Stimulated activated effector memory CD8-positive, alpha-beta T cell treated with anti-CD3 and anti-CD28 coated beads, Interleukin-12 subunit alpha, Interleukin-12 subunit beta, amount 100 ng/mL, for 72 hours (primary cell): ENCODE data around the gene SCUBE2.
A peak's percentile ranks its signal among the peaks of the same experiment; 100 is the strongest.
"Not testable (repeated sequence)": the region's sequence is repeated elsewhere in the genome, so short reads cannot be mapped to it uniquely, and the experiment has no call there.

Source experiments
- ATAC-seq: fragments of 150-1000 bp; cut with Tn5 transposase; 2 replicates; pipeline ENCODE4 v1.10.0; 2021
- DNase-seq, 2 donors: peaks; one replicate each; pipeline ENCODE4 v3.0.0; 2021 to 2022; ENCODE audit warnings: low spot score in 2 of 2
- H3K27ac Mint-ChIP-seq: one replicate; pipeline ENCODE4 v1.8.0; 2022; ENCODE audit warnings: mild to moderate bottlenecking, mixed read lengths
- H3K36me3 Mint-ChIP-seq: one replicate; pipeline ENCODE4 v1.8.0; 2022; ENCODE audit warnings: mild to moderate bottlenecking, mixed read lengths
- H3K4me1 Mint-ChIP-seq: one replicate; pipeline ENCODE4 v1.8.0; 2022; ENCODE audit warnings: mixed read lengths
- H3K4me3 Mint-ChIP-seq: one replicate; pipeline ENCODE4 v1.8.0; 2022; ENCODE audit warnings: mild to moderate bottlenecking, mixed read lengths
- H3K9me3 Mint-ChIP-seq: one replicate; pipeline ENCODE4 v1.8.0; 2022; ENCODE audit warnings: mixed read lengths

SCUBE2 gene

GRCh38 chr11:8989453-8989852, 101.9 kb downstream of the SCUBE2 start:
- Mint-ChIP-seq H3K9me3 (no peaks in the 10 kb centered on the region), H3K4me3 (no peak overlapping the region), H3K36me3 (no peaks in the 10 kb centered on the region), H3K4me1 (no peaks in the 10 kb centered on the region), H3K27ac (no peak overlapping the region)
- DNase-seq (no peak), ATAC-seq (no peak)

DNA sequence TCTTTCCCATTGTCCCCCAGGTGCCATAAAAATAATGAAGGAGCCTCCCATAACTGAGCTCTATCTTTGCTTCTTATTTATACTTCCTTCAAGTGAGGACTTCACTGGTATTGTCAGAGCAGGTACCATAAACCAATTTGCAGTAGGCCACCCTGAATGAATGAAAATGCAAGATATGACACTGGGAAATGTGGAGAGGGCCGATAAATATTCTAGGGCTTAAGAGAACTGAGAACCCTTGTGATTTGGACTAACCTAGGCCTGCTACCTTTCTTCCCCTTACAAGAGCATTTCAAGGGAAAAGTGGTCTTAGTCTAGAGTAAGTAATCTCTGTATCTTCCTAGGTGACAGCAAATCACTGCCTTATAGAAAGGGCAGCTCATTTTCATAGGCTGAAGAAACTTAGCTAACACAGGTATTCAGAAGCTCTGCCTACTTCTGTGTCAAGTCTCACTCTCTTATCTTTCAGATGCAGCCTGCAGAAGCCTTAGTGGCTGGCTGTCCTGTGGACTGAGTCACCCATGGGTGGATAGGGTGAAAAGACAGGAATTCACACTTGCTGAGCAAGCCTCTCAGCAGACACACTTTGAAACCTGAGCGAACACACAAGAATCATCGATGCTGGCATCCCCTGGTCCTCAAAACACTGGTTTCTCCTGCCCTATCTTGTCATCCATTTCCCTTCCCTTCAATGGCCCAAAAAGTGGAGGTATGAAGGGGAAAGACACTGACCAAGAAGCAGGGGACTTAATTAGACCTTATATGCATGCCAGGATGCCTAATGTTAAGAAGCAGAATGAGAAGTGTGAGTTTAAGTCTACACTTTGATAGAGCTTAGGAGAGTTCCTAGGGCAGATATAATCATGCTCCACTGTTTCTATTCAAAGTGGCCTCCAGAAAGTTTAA, 102.8 kb downstream of the SCUBE2 start:
- H3K9me3 Mint-ChIP-seq = no peaks in the 10 kb centered on the region
- H3K4me3 Mint-ChIP-seq = no peak overlapping the region
- H3K4me1 Mint-ChIP-seq = peaks cover 4% of the 10 kb centered on the region
- no peak for DNase-seq
- H3K36me3 Mint-ChIP-seq = no peaks in the 10 kb centered on the region
- peak; percentile 62 for ATAC-seq
- H3K27ac Mint-ChIP-seq = no peak overlapping the region

DNA sequence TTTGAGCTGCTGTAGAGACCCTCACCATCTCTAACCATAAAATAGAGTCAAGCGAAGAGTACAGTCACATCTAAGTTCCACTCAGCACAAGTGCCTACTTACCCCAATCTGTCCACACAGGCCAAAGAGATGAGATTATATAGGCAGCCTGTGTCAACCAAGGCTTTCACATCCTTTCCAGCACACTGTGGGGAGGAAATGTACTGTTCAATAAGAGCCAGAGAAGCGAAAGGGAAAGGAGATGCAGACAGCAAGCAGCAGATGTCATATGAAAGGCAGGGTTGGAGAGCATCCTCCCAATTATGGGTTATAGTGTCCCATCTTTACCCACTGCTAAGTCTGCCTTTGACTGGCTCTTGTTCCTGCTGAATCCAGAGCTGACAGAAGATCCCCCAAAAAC, 104.0 kb downstream of the SCUBE2 start:
- no peaks in the 10 kb centered on the region for H3K36me3 Mint-ChIP-seq
- DNase-seq (no peak), ATAC-seq (no peak)
- H3K9me3 Mint-ChIP-seq = no peaks in the 10 kb centered on the region
- H3K4me3 Mint-ChIP-seq = no peak overlapping the region
- peaks cover 5% of the 10 kb centered on the region for H3K4me1 Mint-ChIP-seq
- H3K27ac Mint-ChIP-seq = no peak overlapping the region

- H3K27ac Mint-ChIP-seq, ATAC-seq, DNase-seq, H3K4me1 Mint-ChIP-seq, H3K36me3 Mint-ChIP-seq, H3K4me3 Mint-ChIP-seq, H3K9me3 Mint-ChIP-seq: not testable (repeated sequence)
Measured at GRCh38 chr11:8986772-8987171, 104.6 kb downstream of the SCUBE2 start.

- ATAC-seq (no peak), DNase-seq (no peak)
- Mint-ChIP-seq H3K4me3 (no peak overlapping the region), H3K27ac (no peak overlapping the region), H3K36me3 (no peaks in the 10 kb centered on the region), H3K4me1 (peaks cover 5% of the 10 kb centered on the region), H3K9me3 (no peaks in the 10 kb centered on the region)
Measured at GRCh38 chr11:8985462-8985861, 105.9 kb downstream of the SCUBE2 start.

DNA sequence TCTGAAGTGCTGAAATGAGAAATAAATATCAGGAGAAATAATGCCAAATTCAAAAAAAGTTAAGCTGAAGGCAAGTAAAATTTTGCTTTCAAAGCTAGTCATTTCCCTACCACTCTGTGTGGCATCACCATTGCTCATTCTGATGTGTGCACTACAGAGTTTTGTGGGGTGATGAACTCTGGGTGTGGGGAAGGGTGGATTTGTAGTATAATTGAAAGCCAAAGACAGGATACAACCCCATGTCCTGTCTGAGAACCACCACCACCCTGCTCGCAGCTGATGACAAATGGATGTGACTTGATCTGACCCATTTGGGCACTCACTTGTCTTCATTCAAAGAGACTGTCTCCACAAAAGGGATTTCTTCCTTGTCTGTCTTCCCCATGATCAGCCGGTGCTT, 107.8 kb downstream of the SCUBE2 start:
- no peaks in the 10 kb centered on the region for H3K36me3 Mint-ChIP-seq
- DNase-seq (no peak), ATAC-seq (peak; percentile 99)
- H3K4me3 Mint-ChIP-seq = no peak overlapping the region
- H3K9me3 Mint-ChIP-seq = no peaks in the 10 kb centered on the region
- peaks cover 5% of the 10 kb centered on the region for H3K4me1 Mint-ChIP-seq
- H3K27ac Mint-ChIP-seq = no peak overlapping the region

GRCh38 chr11:8980485-8980884, 110.9 kb downstream of the SCUBE2 start:
- no peak for ATAC-seq
- no peaks in the 10 kb centered on the region for H3K36me3 Mint-ChIP-seq
- H3K9me3 Mint-ChIP-seq = no peaks in the 10 kb centered on the region
- no peak overlapping the region for H3K4me3 Mint-ChIP-seq
- H3K4me1 Mint-ChIP-seq = peaks cover 5% of the 10 kb centered on the region
- no peak overlapping the region for H3K27ac Mint-ChIP-seq
- no peak for DNase-seq

- not testable (repeated sequence) for H3K36me3 Mint-ChIP-seq, H3K9me3 Mint-ChIP-seq, H3K27ac Mint-ChIP-seq, DNase-seq, ATAC-seq, H3K4me3 Mint-ChIP-seq, H3K4me1 Mint-ChIP-seq
Measured at GRCh38 chr11:8979365-8979764, 112.0 kb downstream of the SCUBE2 start.

- no peak overlapping the region for H3K4me3 Mint-ChIP-seq
- no peaks in the 10 kb centered on the region for H3K4me1 Mint-ChIP-seq
- no peak overlapping the region for H3K27ac Mint-ChIP-seq
- ATAC-seq = no peak
- no peak for DNase-seq
- peaks cover 5% of the 10 kb centered on the region for H3K36me3 Mint-ChIP-seq
- no peaks in the 10 kb centered on the region for H3K9me3 Mint-ChIP-seq
Measured at GRCh38 chr11:8973121-8973520, 118.3 kb downstream of the SCUBE2 start.

DNA sequence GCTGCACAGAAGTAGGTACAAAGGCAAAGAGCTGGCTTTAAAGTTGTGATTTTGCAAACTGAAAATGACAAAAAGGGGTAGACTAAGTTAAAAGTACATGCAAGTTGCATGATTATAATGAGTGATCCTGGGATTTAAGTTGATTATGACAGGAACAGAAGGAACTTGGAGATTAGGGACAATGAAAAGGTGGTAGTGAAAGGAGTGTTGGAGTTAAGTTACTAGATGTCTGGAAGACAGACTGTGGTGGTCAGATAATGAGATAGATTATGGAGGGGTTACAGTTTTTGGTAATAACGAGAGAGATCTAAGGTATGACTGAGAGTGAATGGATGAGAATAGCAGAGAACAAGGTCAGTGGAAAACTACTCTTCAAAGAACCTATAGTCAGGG, 119.5 kb downstream of the SCUBE2 start:
- Mint-ChIP-seq H3K4me1 (no peaks in the 10 kb centered on the region), H3K27ac (no peak overlapping the region), H3K36me3 (peaks cover 5% of the 10 kb centered on the region), H3K4me3 (no peak overlapping the region), H3K9me3 (no peaks in the 10 kb centered on the region)
- no peak for ATAC-seq
- no peak for DNase-seq

DNA sequence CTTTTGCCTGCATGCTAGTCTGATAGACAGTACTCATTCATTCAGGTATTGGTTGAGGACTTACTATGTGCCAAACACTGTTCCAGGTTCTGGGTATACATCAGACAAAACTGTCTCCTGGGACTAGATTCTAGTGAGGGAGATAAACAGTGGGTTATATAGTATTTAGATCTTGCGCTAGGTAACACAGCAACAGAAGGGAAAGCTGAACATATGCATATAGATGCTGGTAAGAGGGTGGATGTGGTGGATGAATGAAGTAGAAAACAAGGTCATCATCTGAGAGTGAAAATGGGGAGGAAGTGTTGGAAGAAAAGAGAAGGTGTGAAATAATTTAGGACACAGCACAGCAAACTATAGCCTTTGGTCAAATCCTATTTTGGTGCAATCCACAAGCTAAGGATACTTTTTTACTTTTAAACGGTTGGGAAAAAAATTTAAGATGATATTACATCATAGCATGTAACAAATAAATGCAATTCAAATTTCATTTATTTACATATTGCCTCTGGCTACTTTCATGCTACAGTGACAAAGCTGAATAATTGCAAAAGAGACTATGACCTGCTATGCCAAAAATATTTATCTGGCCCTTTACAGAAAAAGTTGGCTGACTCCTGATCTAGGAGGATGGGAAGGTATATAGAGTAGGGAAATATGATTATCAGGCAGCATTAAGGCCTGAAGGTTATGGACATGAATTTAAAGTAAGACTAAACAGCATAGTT, 120.0 kb downstream of the SCUBE2 start:
- Mint-ChIP-seq H3K9me3 (no peaks in the 10 kb centered on the region), H3K27ac (no peak overlapping the region), H3K4me1 (no peaks in the 10 kb centered on the region), H3K4me3 (no peak overlapping the region), H3K36me3 (peaks cover 5% of the 10 kb centered on the region)
- no peak for ATAC-seq
- DNase-seq = no peak
